ENCODE data around the gene FGF22. TPM values are rescaled to one million over a fixed set of nuclear protein-coding genes. Genes with fewer than 3 reads are reported as not detected.

The FGF22 gene
- total RNA-seq, 6 donors from 2014 or later = 0.40 to 6.3 (median 1.2) TPM; not detected in 1

- no peak for TF ChIP-seq POLR2A (IDR thresholded peaks at IDR 0.05)
- no peak for TF ChIP-seq CTCF (IDR thresholded peaks at IDR 0.05)
- no peak for TF ChIP-seq POLR2AphosphoS5 (IDR thresholded peaks at IDR 0.05)
- no peak for TF ChIP-seq EP300 (IDR thresholded peaks at IDR 0.05)
- no peak for ATAC-seq (ENCODE audit: low FRiP score in 2 of 2)
- WGBS, 2 donors = 79 to 82% methylated on average over 10 to 14 of the region's 17 CpGs
- Histone ChIP-seq H3K36me3 (peaks cover 0 to 26% (median 20%) of the 10 kb centered on the region in 4 donors), H3K9me3 (no peaks in the 10 kb centered on the region), H3K27me3 (no peaks in the 10 kb centered on the region), H3K4me1 (peaks cover 12 to 19% (median 14%) of the 10 kb centered on the region in 4 donors), H3K27ac (no peak overlapping the region), H3K4me3 (no peak overlapping the region)
- DNase-seq = peak in 1 of 2 donors; percentile 76
These were observed 2.0 kb downstream of the FGF22 start for GRCh38 chr19:641702-642101.

- no peak for ATAC-seq (ENCODE audit: low FRiP score in 2 of 2)
- peak in 1 of 2 donors; percentile 84 for DNase-seq
- Histone ChIP-seq H3K27ac (no peak overlapping the region), H3K9me3 (no peaks in the 10 kb centered on the region), H3K36me3 (peaks cover 11 to 40% (median 34%) of the 10 kb centered on the region in 4 donors), H3K4me1 (peaks cover 12 to 19% (median 14%) of the 10 kb centered on the region in 4 donors), H3K4me3 (no peak overlapping the region), H3K27me3 (no peaks in the 10 kb centered on the region)
- 86 to 96% methylated on average over 27 to 67 of the region's 70 CpGs for WGBS, 2 donors
- TF ChIP-seq POLR2AphosphoS5 (IDR thresholded peaks at IDR 0.05) (no peak), POLR2A (IDR thresholded peaks at IDR 0.05) (no peak), EP300 (IDR thresholded peaks at IDR 0.05) (no peak)
These were observed 3.4 kb downstream of the FGF22 start for GRCh38 chr19:642767-643727.

- Histone ChIP-seq H3K27me3 (no peaks in the 10 kb centered on the region), H3K4me1 (peaks cover 10 to 15% (median 11%) of the 10 kb centered on the region in 4 donors), H3K4me3 (no peak overlapping the region), H3K27ac (no peak overlapping the region), H3K9me3 (no peaks in the 10 kb centered on the region), H3K36me3 (peaks cover 15 to 47% (median 41%) of the 10 kb centered on the region in 4 donors)
- 89 to 92% methylated on average over 21 to 24 of the region's 24 CpGs for WGBS, 2 donors
- ATAC-seq (ENCODE audit: low FRiP score in 2 of 2) (no peak), DNase-seq (peak in 1 of 2 donors; percentile 75)
- no peak for TF ChIP-seq CTCF (IDR thresholded peaks at IDR 0.05)
- TF ChIP-seq POLR2A (IDR thresholded peaks at IDR 0.05) = no peak
- no peak for TF ChIP-seq POLR2AphosphoS5 (IDR thresholded peaks at IDR 0.05)
- no peak for TF ChIP-seq EP300 (IDR thresholded peaks at IDR 0.05)
These were observed 4.1 kb downstream of the FGF22 start for GRCh38 chr19:643736-644135.

GRCh38 chr19:644363-644762 lies 4.7 kb downstream of the FGF22 start:
- Histone ChIP-seq H3K4me3 (no peak overlapping the region), H3K36me3 (peaks cover 15 to 53% (median 47%) of the 10 kb centered on the region in 4 donors), H3K4me1 (peaks cover 4 to 9% (median 4%) of the 10 kb centered on the region in 4 donors), H3K27me3 (no peaks in the 10 kb centered on the region), H3K27ac (no peak overlapping the region), H3K9me3 (no peaks in the 10 kb centered on the region)
- WGBS, 2 donors = 84 to 87% methylated on average over 19 to 27 of the region's 28 CpGs
- ATAC-seq (ENCODE audit: low FRiP score in 2 of 2) = no peak
- TF ChIP-seq POLR2AphosphoS5 (IDR thresholded peaks at IDR 0.05) = no peak
- no peak for TF ChIP-seq CTCF (IDR thresholded peaks at IDR 0.05)
- no peak for TF ChIP-seq POLR2A (IDR thresholded peaks at IDR 0.05)
- TF ChIP-seq EP300 (IDR thresholded peaks at IDR 0.05) = no peak
- no peak for DNase-seq

- no peaks in the 10 kb centered on the region for H3K27me3 ChIP-seq
- H3K4me3 ChIP-seq = no peak overlapping the region
- no peaks in the 10 kb centered on the region for H3K9me3 ChIP-seq
- peaks cover 3 to 4% (median 3%) of the 10 kb centered on the region in 4 donors for H3K4me1 ChIP-seq
- DNase-seq (peak in 1 of 2 donors; percentile 78), ATAC-seq (ENCODE audit: low FRiP score in 2 of 2) (no peak)
- H3K27ac ChIP-seq = no peak overlapping the region
- TF ChIP-seq POLR2A (IDR thresholded peaks at IDR 0.05) = no peak
- TF ChIP-seq CTCF (IDR thresholded peaks at IDR 0.05) = no peak
- no peak for TF ChIP-seq POLR2AphosphoS5 (IDR thresholded peaks at IDR 0.05)
- no peak for TF ChIP-seq EP300 (IDR thresholded peaks at IDR 0.05)
- 87 to 100% methylated on average over 3 to 12 of the region's 14 CpGs for WGBS, 2 donors
- H3K36me3 ChIP-seq = peaks cover 15 to 57% (median 51%) of the 10 kb centered on the region in 4 donors
These were observed 5.1 kb downstream of the FGF22 start for GRCh38 chr19:644789-645188.

All from upper lobe of left lung (tissue), 6 donors.